ENCODE results near the gene UFD1. TPM values are rescaled to one million over a fixed set of nuclear protein-coding genes. Genes with fewer than 3 reads are reported as not detected.

Gene UFD1
- total RNA-seq, 1 donor from 2014 or later: 32.2 TPM

DNA sequence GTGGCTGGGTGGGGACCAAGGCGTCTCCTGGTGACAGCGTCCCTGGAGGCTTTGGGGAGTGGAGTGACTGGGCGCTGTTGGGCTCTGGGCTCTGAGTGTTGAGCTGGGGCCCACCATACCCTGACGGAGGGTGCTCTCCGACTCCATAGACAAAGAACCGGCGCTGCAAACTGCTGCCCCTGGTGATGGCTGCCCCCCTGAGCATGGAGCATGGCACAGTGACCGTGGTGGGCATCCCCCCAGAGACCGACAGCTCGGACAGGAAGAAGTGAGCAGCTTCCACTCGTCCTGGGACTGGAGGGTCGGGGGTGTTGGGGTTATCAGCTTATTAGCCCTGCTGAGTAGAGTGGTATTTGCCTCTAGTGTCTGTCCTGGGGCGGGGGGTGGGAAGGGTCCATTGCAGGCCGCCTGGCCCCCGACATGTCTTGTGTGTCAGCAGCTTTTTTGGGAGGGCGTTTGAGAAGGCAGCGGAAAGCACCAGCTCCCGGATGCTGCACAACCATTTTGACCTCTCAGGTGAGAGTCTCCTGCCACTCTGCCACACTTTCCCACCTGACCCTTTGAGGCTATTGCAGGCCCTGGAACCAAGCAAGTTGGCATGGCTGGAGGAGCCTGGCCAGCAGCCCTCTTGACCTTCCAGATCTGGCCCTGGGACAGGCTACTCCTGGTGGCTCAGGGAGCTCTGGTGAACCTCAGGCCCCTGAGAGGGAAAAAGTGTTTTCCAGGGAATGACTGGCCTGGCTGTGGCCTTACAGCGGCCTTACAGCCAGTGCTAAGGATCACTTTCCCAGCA lies 37.6 kb upstream of the UFD1 start:
- DNase-seq (ENCODE audit: low spot score in 2 of 2): no peak
- FAIRE-seq: no peak

GRCh38 chr22:19515654-19516377 lies 36.8 kb upstream of the UFD1 start:
- no peak for DNase-seq (ENCODE audit: low spot score in 2 of 2)

GRCh38 chr22:19514831-19515565 lies 36.0 kb upstream of the UFD1 start:
- DNase-seq (ENCODE audit: low spot score in 2 of 2): no peak
- FAIRE-seq: no peak

More at GRCh38 chr22:19515654-19516377, 36.8 kb upstream of the UFD1 start:
- FAIRE-seq: no peak

GRCh38 chr22:19513823-19514222 lies 34.8 kb upstream of the UFD1 start:
- DNase-seq (ENCODE audit: low spot score in 2 of 2) (no peak), FAIRE-seq (no peak)

- FAIRE-seq (no peak), DNase-seq (ENCODE audit: low spot score in 2 of 2) (no peak)
These were observed 31.9 kb upstream of the UFD1 start for GRCh38 chr22:19510919-19511341.

GRCh38 chr22:19509923-19510322 lies 30.9 kb upstream of the UFD1 start:
- no peak for DNase-seq (ENCODE audit: low spot score in 2 of 2)
- no peak for FAIRE-seq

GRCh38 chr22:19509191-19509590 lies 30.2 kb upstream of the UFD1 start:
- no peak for FAIRE-seq

GRCh38 chr22:19508024-19508776 lies 29.2 kb upstream of the UFD1 start:
- no peak for FAIRE-seq
- DNase-seq (ENCODE audit: low spot score in 2 of 2): no peak

More at GRCh38 chr22:19509191-19509590, 30.2 kb upstream of the UFD1 start:
- DNase-seq (ENCODE audit: low spot score in 2 of 2): no peak

- FAIRE-seq (no peak), DNase-seq (ENCODE audit: low spot score in 2 of 2) (no peak)
These were observed 28.5 kb upstream of the UFD1 start for GRCh38 chr22:19507534-19507861.

GRCh38 chr22:19506212-19506611 lies 27.2 kb upstream of the UFD1 start:
- no peak for DNase-seq (ENCODE audit: low spot score in 2 of 2)
- no peak for FAIRE-seq

GRCh38 chr22:19505735-19506126 lies 26.7 kb upstream of the UFD1 start:
- DNase-seq (ENCODE audit: low spot score in 2 of 2): no peak
- FAIRE-seq: no peak

- FAIRE-seq: no peak
- no peak for DNase-seq (ENCODE audit: low spot score in 2 of 2)
These were observed 26.1 kb upstream of the UFD1 start for GRCh38 chr22:19504900-19505734.

- FAIRE-seq (no peak), DNase-seq (ENCODE audit: low spot score in 2 of 2) (no peak)
These were observed 24.9 kb upstream of the UFD1 start for GRCh38 chr22:19503869-19504268.

GRCh38 chr22:19503367-19503766 lies 24.4 kb upstream of the UFD1 start:
- DNase-seq (ENCODE audit: low spot score in 2 of 2) (no peak), FAIRE-seq (no peak)

DNA sequence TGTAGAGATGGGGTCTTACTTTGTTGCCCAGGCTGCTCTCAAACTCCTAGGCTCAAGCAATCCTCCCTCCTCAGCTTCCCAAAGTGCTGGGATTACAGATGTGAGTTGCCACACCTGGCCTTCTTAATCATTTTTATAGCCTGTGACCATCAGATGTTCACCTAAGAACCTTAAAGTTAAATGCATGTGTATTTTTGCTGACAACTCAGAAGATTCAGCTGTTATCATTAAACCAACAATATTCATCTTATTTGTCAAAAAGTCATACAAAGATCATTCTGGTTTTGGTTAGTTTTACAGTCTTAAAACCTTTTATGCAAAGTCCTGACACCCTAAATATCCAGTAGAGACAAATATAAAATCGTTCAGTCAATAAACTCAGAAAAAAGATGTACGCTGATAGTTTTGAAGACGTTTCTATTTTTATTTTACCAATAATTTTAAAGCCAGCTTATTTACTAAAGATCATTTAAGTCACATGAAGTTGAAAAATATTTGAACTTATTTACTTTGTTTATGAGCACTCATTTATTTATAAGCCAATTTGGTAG lies 23.0 kb upstream of the UFD1 start:
- no peak for DNase-seq (ENCODE audit: low spot score in 2 of 2)
- FAIRE-seq: no peak

- FAIRE-seq: no peak
These were observed 20.9 kb upstream of the UFD1 start for GRCh38 chr22:19499880-19500242.

GRCh38 chr22:19499236-19499879 lies 20.4 kb upstream of the UFD1 start:
- no peak for DNase-seq (ENCODE audit: low spot score in 2 of 2)
- FAIRE-seq: no peak

More at GRCh38 chr22:19499880-19500242, 20.9 kb upstream of the UFD1 start:
- DNase-seq (ENCODE audit: low spot score in 2 of 2): no peak

DNA sequence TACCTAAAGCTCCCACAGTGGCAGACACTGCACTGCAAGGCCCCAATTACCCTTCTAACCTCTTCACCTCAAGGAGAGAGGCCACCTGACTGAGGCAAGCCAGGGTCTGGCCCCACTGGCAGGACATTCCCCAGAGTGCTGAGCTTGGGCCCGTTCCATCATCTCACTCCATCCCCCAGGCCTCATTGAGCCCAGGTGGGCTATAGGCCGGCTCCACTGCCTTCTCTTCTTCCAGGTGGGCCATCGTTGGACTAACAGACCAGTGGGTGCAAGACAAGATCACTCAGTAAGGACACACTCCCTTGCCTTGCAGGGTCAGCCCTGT lies 19.8 kb upstream of the UFD1 start:
- DNase-seq (ENCODE audit: low spot score in 2 of 2) (no peak), FAIRE-seq (no peak)

Measured in frontal cortex (tissue), 4 donors.